GM15510 (cell line): Measurements from ENCODE around the gene GPR156.

Experiments
- POLR2A ChIP-seq: IDR thresholded peaks from 3 replicates; pipeline ENCODE4 v1.6.1; 2011; ENCODE audit warnings: borderline replicate concordance; ENCODE audit not compliant: insufficient read length; ENCODE audit errors: extremely low read depth

GPR156 gene

GRCh38 chr3:120177707-120178306 lies 107.2 kb downstream of the GPR156 start:
- TF ChIP-seq POLR2A, result no peak

DNA sequence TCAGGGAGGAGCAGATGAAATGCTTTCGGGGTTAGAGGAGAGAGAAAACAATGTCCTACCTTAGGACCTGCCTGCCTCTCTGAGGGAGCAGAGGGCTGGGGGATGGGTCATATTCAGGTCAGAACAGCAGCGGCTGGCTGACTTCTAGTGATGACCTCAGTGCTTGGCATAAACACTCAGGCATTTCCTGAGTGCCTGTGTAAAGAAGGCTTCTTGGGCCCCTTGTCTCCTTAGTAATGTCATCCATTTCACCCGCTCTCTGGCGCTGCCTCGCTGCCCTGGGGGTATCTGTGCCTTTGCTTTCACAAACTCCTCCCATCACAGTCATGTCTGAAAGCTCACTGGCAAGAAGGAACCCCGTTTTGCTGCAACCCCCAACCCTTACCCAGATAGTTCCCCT lies 107.9 kb downstream of the GPR156 start:
- no peak for TF ChIP-seq POLR2A

DNA sequence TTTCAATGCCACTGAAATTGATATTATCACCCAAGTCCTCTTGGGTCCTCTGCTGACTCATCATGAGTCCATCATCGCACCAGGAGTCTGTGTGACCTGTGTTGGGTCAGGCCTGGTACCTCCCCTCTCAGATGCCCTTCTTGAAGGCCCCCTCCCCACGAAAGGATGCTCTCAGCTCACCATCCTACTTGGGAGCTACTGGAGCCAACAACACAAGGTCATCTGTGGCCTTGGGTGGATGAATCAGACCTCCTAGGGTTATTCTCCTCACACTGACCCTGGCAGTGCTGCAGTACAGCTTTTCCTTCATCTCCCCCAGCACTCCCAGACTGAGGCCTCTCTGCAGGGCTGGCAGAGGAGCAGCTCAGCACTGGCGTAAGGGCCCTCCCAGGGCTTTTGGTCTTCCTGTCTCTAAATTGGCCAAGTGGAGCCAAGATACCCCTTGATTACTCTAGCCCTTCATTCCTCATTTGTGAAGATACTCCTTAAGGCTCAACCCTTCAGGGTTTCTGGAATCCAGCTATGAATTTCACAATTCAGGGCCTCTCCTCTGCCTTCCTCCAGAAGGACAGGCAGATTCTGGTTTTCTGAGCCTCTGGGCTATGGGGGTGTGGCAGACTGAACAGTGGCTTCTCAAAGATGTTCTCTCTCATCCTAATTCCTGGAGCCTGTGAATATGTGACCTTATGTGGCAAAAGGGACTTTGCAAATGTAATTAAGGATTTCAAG lies 110.0 kb downstream of the GPR156 start:
- no peak for TF ChIP-seq POLR2A

DNA sequence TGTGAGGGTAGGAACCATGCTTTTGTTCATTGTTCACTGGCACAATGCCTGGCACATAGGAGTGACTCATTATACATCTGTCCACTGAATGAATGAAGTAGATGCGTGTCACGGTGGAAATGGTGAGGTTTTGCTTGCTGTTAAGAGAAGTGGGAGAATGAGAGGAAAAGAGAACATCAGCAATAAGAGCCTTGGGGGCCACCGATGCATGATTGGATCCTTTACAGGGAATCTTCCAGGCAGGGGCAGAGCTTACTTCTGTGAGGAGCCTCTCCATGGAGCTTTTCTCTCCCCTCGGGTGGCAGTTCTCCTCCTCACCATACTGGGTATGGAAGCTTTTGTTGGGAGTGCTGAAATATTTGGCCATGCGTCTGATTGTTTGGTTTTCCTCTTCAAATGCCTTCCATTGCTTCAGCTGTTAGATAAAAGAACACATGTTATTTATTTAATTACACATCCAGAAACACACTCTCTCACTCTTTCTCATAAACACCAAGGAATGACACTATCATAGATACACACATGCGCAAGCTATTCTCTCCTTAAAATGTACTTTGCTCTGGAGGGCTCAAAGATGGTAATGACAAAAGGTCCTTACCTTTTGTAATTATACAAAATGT lies 111.9 kb downstream of the GPR156 start:
- no peak for TF ChIP-seq POLR2A

DNA sequence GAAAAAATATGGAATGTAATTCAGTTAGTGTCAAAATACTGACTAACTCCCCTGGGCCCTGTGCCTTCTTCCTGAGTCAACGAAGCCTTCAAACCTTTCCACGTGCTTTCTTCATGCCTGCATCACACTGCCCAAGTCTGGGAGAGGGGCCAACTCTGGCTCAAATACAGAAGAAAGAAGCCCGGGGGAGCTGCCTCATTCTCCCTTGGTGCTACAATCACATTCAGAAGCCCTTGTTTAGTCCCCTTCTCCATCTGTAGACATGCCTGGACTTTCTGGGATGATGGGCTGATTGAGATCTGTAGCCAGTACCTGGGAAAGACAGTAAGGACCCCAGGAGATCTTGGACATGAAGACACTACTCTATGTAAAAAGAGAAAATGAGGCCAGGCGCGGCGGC lies 113.0 kb downstream of the GPR156 start:
- TF ChIP-seq POLR2A, result no peak

GRCh38 chr3:120171134-120171873 lies 113.7 kb downstream of the GPR156 start:
- TF ChIP-seq POLR2A, result no peak

GRCh38 chr3:120170223-120170622 lies 114.8 kb downstream of the GPR156 start:
- TF ChIP-seq POLR2A, result no peak

DNA sequence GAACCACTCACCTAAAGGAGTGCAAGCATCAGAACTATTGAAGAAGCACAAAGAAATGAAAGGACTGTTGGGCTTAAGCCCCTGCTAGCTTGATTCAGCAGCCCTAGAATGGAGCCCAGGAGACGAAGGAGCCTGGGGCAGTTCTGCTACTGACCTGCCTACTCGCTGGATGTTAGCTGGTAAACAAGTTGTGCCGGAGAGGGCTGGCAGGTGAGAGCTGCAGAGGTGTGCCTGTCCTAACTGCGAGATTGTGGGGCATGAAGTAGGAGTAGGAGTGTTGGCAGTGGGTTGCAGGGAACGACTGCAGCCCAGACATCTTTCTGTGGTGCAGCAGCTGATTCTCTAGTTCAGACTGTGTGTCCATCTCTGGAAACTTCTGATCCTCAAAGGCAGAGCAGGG lies 115.6 kb downstream of the GPR156 start:
- TF ChIP-seq POLR2A, result no peak

DNA sequence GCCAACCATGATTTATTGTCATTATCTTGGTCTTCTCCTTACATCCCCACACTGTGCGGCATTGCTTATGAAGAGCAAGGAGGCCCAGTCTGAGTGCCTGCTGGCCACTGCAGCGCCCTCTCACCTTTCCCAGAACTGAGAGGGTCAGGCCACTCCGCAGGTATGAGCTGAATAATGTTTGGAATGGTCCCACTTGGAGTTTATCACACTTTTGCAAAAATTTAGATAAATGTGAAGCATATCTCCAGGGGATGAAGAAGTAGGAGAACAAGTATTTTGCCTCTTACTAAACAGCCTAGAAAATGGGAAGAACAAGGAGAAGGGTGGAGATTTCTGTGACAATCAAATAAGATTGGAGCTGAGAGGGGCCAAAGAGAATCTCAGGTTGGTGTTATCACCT lies 116.4 kb downstream of the GPR156 start:
- TF ChIP-seq POLR2A, result no peak

GRCh38 chr3:120168038-120168437 lies 117.0 kb downstream of the GPR156 start:
- TF ChIP-seq POLR2A, result no peak

DNA sequence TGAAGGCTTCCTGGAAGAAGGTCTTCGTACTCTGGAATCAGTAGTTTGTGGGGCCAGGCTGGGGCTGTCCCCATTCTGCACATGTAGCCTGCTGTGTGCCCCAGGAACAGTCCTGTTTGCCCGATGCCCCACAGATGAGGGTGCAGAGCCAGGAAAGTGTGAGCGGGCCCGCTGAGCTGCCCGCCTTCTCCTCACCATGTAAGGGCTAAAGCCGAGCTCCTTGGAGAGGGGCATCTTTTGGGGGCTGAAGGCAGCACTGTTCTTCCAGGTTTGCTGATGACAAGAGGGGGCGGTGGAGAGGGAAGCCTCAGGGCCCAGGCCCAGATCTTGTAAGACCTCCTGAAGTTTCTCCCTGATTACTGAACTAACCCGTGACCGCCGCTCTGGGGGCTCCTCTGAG lies 117.5 kb downstream of the GPR156 start:
- TF ChIP-seq POLR2A, result no peak

GRCh38 chr3:120163816-120164215 lies 121.2 kb downstream of the GPR156 start:
- TF ChIP-seq POLR2A, result no peak

DNA sequence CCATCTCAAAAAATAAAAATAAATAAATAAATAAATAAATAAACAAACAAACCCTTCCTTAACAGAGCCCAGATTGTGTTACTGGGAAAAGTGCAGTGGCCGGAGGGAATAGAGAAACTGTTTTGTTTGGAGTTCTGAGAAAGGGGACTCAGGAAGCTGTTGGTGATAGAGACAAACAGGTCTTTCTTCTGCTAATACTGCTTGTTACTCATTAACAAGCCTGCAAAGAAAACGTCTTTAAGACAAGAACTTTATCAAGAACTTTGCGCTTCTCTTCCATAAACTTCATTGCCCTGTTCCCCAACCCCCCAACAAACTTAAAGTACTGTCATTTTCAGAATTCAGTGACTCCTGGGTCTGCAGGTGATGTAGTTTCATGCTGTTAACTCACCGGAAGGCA lies 122.0 kb downstream of the GPR156 start:
- no peak for TF ChIP-seq POLR2A

DNA sequence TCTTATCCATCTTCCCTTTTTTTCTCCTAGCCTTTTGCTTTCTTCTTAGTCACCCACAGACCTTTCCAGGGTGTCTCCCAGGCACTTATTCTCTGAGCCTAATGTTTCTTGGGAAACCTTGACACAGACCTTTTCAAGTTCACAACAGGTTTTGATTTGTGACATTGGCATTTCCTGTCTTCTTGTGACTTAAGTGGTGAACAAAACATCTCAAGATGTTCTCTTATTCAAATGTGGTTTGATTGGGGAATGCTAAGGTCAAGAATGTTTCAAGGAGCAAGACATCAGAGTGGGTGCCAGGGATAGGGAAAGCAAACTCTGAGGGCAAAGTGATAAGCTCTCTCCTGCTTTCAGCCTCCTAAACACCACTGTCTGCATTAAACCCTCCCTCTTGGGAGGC lies 122.6 kb downstream of the GPR156 start:
- no peak for TF ChIP-seq POLR2A

DNA sequence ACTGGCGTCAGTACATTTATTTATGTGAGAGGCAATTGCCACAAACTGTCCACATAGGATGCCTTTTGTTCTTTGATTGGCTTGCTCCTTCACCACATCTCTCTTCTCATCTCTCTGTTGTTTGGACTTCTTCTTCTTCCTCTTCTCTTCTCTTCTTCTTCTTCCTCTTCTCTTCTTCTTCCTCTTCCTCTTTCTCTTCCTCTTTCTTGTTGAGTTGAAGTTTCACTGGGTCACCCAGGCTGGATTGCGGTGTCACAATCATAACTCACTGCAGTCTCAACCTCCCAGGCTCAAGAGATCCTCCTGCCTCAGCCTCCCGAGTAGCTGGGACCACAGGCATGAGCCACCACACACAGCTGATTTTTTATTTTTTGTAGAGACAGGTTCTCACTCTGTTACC lies 123.1 kb downstream of the GPR156 start:
- no peak for TF ChIP-seq POLR2A
